Measurements from ENCODE around the gene CES5A.
"Not testable (repeated sequence)": the region's sequence is repeated elsewhere in the genome, so short reads cannot be mapped to it uniquely, and the experiment has no call there.

CES5A gene

DNA sequence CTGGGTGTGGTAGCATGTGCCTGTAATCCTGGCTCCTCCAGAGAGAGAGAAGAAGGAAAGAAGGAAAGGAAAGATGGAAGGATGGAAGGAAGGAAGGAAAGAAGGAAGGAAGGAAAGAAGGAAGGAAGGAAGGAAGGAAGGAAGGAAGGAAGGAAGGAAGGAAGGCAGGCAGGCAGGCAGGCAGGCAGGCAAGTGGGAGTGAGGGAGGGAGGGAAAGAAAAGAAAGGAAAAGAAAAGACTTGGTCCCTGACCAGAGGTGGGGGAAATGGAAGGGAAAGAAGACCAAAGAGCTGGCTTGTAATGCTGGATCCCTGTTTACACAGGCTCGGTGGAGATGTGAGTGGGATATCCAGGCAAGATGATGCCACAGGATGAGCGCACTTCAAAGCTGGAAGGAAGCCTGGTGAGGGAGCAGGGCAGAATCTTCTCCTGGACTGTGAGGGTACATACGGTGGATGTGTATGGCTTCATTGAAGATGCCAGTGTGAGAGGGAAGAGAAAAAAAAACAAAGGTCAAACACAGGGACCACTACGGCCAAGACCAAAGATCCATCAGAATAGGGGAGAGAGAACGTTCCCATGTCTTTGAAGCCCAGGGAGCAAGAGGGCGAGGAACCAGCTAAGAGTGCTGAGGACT is 44.4 kb downstream of the CES5A start:
- no peak for DNase-seq

DNA sequence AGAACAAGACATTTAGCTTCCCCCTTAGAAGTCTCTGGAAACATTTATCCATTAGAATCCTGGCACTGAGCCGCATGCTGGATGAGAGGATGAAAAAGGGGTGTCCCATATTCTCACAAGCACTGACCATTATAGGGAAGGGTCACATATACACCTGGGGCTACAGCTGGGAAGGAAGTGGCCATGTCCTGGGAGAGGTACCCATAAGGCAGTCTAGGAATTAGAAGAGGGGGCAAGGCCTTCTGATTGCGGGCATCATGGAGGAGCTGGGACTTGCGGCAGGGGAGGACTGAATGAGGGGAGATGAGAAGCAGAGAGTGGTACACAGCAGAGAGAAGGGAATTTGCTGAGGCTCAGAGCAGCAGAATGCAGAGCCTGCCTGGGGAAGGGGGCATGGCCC is 45.9 kb downstream of the CES5A start:
- DNase-seq, result not testable (repeated sequence)

DNA sequence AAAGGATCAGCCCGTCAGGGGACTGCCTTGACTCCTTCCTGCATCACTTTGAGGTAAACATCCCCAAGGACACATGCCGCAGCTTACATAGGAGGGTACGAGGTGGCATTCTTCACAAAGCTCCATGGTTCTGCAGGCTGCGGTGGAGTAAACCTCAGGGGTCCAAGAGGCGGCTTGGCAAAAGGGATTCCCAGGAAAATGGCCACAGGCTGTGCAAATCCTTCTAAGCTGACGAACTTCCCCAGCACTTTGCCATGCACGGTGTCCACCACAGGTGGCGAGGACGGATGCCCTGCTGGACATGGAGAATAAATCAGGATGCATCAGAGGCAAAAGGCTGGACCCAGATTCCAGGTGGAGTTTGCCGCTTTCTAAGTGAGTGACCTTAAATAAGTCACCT is 46.5 kb downstream of the CES5A start:
- no peak for DNase-seq

DNA sequence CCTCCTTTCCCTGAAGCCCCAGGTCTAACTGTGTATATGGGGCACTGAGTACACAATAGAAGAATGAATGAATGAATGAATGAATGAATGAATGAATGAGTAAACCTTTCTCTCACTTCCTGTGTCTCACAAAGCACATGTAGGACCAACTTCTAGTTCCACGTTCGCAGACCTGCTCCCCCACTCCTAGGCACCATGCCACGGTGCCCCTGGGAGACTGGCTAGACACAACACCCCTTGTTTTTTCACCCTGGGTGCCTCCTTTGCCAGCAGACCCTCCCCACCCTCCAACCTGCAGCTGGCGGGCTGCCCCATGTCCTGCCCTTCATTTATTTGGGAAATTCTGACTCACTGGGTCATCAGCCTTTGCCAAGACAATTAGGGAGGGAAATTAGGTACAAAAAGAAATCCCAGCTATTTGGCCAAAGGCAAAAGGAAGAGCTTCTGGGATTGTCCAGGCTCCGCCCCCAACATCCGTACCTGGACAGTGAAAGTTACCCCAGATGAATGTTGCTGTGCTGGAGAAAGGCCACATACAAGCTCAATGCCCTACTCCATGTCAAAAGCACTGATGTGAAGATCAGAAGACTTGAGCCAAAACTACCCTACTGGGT is 50.0 kb downstream of the CES5A start:
- DNase-seq, result no peak

DNA sequence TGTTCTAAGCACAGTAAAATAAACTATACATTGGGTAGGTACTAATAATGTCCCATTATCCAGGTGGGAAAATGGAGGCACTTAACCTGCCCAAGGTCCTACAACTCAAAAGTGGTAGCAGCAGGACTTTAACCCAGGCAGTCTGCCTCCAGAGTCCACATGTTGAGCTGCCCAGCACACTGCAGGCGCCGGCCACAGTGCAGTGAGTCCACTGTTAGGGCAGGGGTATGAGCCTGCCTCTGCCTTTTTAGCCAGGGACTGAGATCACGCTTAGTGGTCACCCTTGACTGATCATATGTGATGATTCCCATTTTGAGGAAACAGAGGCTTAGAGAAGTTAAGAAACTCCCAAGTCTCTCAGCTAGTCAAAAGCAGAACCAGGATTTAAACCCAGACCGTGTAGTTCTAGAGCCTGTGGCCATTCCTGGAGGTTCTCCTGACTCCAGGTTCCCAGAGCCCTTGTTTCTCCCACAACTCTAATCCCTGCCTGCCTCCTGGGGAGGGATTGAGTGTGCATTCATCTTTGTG is 50.6 kb downstream of the CES5A start:
- DNase-seq, result no peak

DNA sequence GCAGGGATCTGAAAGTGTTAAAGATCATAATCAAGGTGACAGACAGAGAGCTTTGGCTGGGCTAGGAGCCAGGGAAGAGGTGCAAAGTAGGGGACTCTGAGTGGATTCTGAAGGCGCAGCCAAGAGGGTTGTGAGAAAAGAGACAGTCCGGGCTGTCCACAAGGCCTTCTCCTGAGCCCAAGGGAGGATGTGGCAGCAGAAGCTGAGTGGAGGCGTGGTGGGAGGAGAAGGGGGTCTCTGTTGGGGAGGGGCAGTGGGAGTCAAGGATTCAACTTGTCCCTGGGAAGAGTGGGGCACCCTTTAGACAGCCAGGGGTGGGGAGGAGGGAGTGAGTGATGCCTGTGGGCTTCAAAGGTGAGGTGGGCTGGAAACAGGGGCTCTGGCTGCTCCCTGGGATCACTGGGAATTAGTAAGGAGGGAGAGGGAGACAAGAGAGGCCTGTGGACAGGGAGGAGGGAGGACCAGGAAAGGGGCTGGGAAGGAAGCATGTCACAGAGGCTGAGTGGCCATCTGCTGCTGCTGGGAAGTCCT is 52.8 kb downstream of the CES5A start:
- DNase-seq, result no peak

DNA sequence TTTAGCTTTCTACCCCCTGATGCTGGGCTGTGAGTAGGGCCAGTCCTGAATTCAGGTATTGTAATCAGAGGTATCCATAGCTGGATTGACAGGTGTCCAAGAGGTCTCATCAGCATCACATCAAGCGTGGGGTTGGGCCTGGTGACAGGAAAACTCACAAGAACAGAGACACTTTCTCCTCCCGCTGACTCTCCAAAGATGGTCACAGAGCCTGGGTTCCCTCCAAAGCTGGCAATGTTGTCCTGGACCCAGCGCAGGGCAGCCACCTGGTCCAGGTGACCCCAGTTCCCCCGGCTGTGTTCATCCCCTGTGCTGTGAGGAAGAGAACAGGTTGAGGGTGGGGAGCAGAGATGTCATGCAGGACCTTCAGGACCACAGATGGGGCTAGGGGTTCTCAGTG is 54.0 kb downstream of the CES5A start:
- DNase-seq, result no peak

DNA sequence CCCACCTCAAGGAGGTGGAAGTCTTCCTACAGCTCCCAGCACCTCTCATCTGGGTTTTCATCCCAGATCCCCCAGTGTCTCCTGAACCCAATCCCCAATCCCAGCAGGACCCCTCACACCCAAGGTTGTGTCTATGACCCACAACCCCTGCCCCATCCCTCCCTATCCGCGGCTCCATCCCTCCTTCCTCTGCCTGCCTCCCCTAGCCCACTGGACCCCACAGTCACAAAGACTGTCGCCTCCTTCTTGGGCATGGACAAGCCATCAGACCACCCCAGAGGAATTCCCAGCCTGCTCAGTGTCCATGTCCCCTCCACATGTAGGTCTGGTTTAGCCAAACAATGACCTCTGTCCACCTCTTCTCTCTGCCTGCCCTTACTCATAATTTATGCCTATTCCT is 54.6 kb downstream of the CES5A start:
- DNase-seq, result no peak

DNA sequence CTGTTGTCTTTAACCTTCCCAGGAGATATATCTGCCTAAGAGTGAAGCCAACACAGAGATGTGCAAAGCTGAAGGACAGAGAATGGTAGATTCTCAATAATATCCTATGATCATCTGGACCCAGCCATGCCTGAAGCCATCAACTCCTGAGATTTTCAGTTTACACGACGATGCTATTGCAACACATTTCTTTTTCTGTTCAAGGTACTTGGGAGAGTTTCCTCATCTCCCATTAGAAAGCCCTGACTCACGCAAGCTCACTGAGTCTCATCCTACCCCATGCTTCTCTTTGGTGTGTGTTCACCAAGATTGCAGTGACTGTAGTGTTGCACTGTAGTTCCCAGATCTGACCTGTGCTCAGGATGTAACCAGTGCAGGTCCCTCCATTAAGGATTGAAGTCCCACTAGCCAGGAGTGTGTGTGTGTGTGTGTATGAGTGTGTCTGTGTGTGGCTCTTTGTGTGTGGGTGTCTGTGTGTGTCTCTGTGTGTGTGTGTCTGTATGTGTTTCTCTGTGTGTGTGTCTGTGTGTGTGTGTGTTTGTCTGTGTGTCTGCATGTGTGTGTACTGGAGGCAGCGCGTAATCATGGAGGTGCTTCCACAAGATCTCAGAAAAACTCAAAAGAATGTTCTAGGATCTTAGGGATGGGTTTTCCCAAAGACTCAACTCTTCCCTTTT is 57.8 kb downstream of the CES5A start:
- no peak for DNase-seq

DNA sequence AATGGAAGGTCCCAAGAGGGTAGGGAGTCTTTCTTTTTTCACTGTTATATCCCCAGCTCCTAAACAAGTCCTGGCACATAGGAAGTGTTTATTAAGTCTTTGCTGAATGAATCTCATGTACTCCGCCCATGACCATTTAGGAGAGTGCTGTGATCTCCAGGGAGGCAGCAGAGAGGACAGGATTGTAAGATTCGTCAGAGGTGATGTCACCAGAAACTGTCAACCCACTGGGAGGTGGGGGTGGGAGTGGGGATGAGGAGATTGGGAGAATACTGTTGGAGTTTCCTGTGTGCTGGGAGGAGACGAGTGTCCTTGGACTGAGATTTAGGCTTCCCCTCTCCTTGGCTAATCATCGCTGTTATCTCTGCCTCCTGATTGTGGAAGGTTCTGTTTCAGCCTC is 59.0 kb downstream of the CES5A start:
- not testable (repeated sequence) for DNase-seq

DNA sequence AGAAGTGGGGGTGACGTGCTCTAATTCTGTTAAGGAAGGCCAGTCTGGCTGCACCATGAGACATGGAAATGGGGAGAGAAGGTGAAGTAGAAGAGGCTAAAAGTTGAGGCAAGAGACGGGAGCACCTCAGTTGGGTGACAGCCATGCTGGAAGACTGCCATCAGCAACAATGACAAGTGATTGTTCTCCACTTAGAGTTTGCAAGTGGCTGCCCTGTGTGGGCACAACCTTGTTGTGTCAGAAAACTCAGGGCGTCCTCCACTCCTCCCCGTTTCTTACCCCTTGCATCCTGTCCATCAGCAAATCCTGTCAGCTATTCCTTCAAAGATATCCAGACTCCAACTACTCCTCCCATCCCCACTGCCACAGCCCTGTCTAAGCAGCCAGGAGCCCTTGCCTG is 59.9 kb downstream of the CES5A start:
- no peak for DNase-seq

DNA sequence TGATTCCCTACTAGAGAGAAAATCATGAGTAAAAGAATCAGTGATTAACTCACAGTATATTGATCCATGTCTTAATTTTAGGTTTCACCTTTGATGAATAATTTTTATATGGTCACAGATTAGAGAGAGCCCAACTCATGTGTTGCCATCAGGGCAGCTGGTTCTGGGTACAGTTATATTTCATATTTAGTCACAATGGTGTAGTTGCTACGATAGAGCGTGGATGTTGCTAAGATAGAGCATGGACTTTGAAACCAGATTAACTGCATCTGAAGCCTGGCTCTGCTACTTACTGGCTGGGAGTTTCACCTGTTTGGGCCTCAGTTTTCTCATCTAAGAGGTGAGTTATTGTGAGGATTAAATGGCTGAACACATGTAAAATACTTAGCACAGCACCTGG is 61.0 kb downstream of the CES5A start:
- not testable (repeated sequence) for DNase-seq

DNA sequence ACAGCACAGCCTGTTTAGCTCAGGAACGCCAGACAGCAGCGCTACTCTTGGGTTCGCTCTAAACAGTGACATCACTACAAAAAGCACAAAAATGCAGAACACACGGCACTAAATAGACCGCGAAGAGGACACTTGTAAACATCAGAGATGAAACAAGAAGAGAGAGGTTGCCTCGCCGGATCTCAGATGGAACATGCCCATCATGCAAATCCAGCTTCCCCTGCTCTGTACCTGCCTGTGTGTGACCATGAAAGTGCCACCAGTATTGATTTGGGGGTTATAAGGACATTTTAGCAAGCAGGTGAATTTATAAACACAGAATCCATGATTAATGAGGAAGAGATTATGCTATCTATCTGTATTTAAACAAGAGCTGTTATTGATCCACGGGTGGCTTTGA is 61.4 kb downstream of the CES5A start:
- not testable (repeated sequence) for DNase-seq

DNA sequence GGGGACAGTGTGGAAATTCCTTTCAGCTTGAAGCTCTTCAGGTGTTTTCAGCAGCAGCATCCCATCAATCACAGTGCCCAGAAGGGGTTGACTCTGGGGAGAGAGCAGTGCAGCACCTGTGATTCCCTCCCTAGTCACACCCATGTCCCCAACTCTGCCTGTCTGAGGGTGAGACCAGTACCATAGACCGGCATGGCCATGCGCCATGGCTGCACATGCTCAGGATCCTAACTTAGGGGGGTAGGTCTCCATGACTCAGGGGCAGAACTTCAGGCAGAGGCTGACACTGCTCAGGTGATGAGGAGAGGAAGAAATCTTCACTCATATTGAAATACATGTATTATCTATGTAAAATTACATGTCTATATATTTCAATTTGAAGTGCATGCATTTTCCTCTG is 62.2 kb downstream of the CES5A start:
- DNase-seq, result no peak

DNA sequence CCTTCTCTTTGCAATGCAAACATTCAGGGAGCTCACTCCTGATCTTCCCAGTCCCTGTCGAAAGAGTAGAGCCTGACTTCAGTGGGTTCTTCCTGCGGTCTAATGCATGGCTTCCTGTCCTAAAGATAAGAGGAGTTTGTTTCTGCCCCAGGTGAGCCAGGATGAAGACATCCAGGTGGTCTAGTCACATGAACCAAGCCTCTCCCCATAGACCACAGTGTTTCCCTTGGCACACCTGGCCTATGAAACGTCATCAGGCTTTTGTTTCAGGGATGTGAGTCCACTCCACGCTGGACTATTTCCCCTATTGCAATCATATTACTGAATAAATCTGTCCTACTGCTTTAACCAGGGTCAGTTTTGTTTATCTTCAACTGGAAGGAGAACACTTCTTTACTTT is 63.4 kb downstream of the CES5A start:
- DNase-seq, result no peak

DNA sequence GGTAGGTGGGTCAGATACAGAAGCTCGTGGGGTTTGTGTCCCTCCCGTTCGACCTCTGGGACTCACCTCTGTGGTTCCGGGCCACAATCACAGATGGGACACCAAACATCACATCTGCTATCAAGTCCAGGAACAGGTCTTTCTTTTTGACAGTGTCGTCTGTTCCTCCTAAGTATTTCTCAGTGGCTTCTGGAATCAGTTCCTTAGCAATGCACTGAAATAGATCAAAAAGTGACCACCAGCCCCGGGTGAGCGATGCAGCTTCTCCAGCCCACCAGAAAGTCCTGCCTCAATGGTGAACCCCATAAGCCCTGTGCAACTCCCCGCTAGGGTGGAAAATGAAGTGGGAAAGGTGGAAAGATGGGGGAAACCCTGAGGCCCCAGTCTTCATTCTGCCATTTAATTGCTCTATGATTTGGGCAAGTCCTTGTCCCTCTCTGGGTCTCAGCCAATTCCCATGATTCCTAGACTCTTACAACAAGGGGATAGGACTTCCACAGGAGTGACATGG is 64.7 kb downstream of the CES5A start:
- DNase-seq, result no peak

DNA sequence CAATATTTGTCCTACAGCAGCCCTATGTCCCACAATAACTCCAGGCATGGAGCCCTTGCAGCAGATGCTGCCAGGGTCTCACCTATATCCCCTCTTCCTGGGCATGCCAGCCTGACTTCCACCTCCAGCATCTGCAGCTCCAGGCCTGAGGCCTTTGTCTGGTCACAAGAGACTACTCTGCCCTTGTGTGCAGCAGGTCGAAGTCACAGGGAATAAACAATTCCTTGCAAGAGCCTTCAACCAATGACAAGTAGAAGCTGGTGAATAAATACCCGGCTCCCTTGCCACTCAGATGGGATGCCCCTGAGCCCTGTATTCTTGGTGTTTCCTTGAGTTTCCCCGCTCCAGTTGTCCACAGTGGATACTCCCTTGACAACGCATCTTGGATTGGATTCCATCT is 65.3 kb downstream of the CES5A start:
- no peak for DNase-seq

DNA sequence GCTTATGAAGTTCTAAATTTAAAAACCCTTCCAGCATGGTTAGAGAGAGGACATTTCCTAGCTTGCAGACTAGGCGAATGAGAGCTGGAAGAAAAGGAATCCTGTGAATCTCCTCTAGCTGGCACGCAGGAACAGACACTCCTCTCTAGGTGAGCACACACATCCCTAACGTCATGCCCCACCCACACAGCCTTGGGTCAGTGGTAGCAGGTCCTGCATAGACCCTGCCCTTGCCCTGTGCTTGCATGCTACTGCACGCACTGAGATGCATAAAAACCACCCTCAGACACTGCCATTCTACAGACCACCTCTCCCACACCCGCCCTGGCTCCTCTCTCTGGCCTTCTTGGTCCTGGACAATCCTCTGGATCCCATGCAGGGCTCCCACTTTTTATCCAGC is 65.8 kb downstream of the CES5A start:
- DNase-seq, result no peak

DNA sequence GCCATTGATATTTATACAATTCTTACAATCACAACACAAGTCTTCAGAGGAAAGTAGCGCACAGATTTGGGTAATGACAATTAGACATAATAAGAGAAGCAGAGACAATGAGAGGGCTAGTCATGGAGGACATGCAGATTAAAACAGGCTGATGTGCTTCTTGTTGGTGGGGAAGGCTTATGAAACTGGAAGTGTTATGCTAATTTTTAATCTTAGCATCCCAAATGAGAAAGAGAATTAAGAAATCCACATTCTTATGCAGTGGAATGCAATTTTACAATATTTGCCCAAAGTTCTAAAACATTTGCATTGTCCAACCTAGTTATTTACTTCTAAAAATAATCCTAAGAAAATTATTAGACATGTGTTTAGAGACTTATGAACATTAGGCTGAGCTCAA is 66.9 kb downstream of the CES5A start:
- not testable (repeated sequence) for DNase-seq

DNA sequence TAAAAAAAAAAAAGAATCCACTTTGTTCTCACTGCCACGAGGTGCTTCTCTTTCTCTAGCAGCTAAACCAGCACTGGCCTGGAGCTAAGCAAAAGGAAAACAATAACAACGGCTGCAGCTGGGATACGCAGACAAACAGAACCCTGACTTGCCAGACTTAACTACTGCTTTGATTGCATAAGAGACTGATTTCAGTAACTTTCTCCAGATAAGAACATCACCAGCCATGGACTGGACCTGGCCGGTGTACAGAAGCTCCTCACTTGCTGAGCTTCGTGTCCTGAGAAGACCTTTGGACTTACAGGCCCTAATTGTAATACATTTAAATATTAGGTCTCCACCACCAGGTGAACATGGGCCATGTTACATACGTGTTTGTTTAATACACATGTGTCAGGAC is 70.1 kb downstream of the CES5A start:
- not testable (repeated sequence) for DNase-seq

DNA sequence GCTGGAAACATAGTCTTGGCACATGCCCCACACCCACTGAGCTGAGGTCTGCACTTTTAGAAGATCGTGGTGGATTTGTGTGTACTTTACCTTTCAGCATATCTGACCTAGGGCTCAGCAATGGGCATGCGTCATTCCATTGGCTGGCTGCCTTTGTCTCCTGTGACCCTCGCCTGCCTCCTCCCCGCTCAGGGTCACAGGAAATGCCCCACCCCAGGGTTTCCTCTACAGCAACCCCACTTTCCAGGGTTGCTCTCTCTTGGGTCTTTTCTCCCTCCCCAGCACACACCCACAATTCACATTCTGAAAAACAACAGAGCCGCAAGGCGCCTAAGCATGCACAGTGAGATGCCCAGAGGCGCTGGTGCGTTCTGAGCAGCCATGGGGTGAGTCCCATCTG is 71.5 kb downstream of the CES5A start:
- not testable (repeated sequence) for DNase-seq
